Fibroblast of lung (primary cell): ENCODE results near the gene AK4. TPM values are rescaled to one million over a fixed set of nuclear protein-coding genes. Genes with fewer than 3 reads are reported as not detected.

Experiments used
- DNase-seq, 2 donors: peaks; one replicate each; pipeline versions ENCODE4 v3.0.0 to v3.0.0-alpha.2; 2010; ENCODE audit warnings: low read depth in 2 of 2
- H2AFZ ChIP-seq: 2 replicates; pipeline ENCODE4 v1.5.1; 2012; ENCODE audit warnings: low read length, control low read depth, inconsistent platforms
- H3K27ac ChIP-seq: 2 replicates; pipeline ENCODE4 v1.5.1; 2011; ENCODE audit warnings: low read length, control low read depth; ENCODE audit not compliant: insufficient read depth
- H3K27me3 ChIP-seq: 2 replicates; pipeline ENCODE4 v1.5.1; 2011; ENCODE audit warnings: mild to moderate bottlenecking, low read length; ENCODE audit not compliant: control insufficient read depth, insufficient read depth
- H3K36me3 ChIP-seq: 2 replicates; pipeline ENCODE4 v1.5.1; 2011; ENCODE audit warnings: low read length; ENCODE audit not compliant: control insufficient read depth, insufficient read depth
- H3K4me1 ChIP-seq: 2 replicates; pipeline ENCODE4 v1.5.1; 2011; ENCODE audit warnings: low read length; ENCODE audit not compliant: control insufficient read depth, insufficient read depth; ENCODE audit errors: extremely low read depth
- H3K4me2 ChIP-seq: 2 replicates; pipeline ENCODE4 v1.5.1; 2011; ENCODE audit warnings: low read length, control low read depth; ENCODE audit not compliant: insufficient read depth; ENCODE audit errors: extremely low read depth
- H3K4me3 ChIP-seq, 4 experiments: fragments of 200-600 bp in 1 of 4; sonication (generic) in 1 of 4; replicated peaks in 1 of 4; 2 replicates each; pipeline ENCODE4 v1.5.1; 2011 to 2016; ENCODE audit warnings: low read length in 4 of 4, low read depth in 3 of 4, mild to moderate bottlenecking in 3 of 4, control low read depth in 2 of 4, inconsistent platforms in 1 of 4, mixed read lengths in 1 of 4; ENCODE audit not compliant: insufficient read depth in 1 of 4; ENCODE audit errors: control extremely low read depth in 1 of 4
- H3K79me2 ChIP-seq: 2 replicates; pipeline ENCODE4 v1.5.1; 2012; ENCODE audit warnings: mild to moderate bottlenecking, low read length, inconsistent platforms; ENCODE audit not compliant: control insufficient read depth, insufficient read depth
- H3K9ac ChIP-seq: 2 replicates; pipeline ENCODE4 v1.5.1; 2011; ENCODE audit warnings: mild to moderate bottlenecking, low read length, control low read depth; ENCODE audit not compliant: insufficient read depth
- H3K9me3 ChIP-seq: 2 replicates; pipeline ENCODE4 v1.5.1; 2012; ENCODE audit warnings: low read depth, low read length; ENCODE audit not compliant: control insufficient read depth, insufficient read depth
- H4K20me1 ChIP-seq: 2 replicates; pipeline ENCODE4 v1.5.1; 2011; ENCODE audit warnings: low read length; ENCODE audit not compliant: control insufficient read depth, insufficient read depth; ENCODE audit errors: extremely low read depth
- CTCF ChIP-seq, 2 donors: IDR thresholded peaks in 1 of 2; conservative IDR thresholded peaks in 1 of 2; 1 replicate in 1 of 2; 2 replicates in 1 of 2; pipeline ENCODE4 v1.5.1; 2011 to 2012; ENCODE audit warnings: low read length in 2 of 2, control low read depth in 1 of 2, inconsistent platforms in 1 of 2, low read depth in 1 of 2, mild to moderate bottlenecking in 1 of 2
- EZH2 ChIP-seq: IDR thresholded peaks from 2 replicates; pipeline ENCODE4 v1.5.1; 2012; ENCODE audit warnings: low read length, control low read depth, mild to moderate bottlenecking; ENCODE audit errors: missing control alignments
- polyA plus RNA-seq, 2 donors: library from polyadenylated mRNA; depleted of rRNA in 1 of 2; stranded (reverse) in 1 of 2; unstranded in 1 of 2; fragments of >200 nt; gene quantifications; 2 replicates each; pipeline ENCODE4 v1.2.1, GENCODE V29; 2011 to 2012; ENCODE audit warnings: missing spikeins in 1 of 2
- total RNA-seq: library from RNA; depleted of rRNA; stranded (reverse); fragments of >200 nt; gene quantifications from 2 replicates; pipeline ENCODE4 v1.2.1, GENCODE V29; 2014

The AK4 gene
- total and polyA plus RNA-seq, 2 donors (not counting 1 experiment from before 2014, with no cell fraction given): 6.3 to 49.3 TPM

- no peak overlapping the region for H3K27ac ChIP-seq
- no peak for DNase-seq
- no peak overlapping the region for H2AFZ ChIP-seq
- H3K36me3 ChIP-seq: no peaks in the 10 kb centered on the region
- no peak overlapping the region for H3K4me2 ChIP-seq
- no peak overlapping the region for H3K9ac ChIP-seq
- no peaks in the 10 kb centered on the region for H3K27me3 ChIP-seq
- H4K20me1 ChIP-seq: no peaks in the 10 kb centered on the region
- no peaks in the 10 kb centered on the region for H3K9me3 ChIP-seq
- no peaks in the 10 kb centered on the region for H3K79me2 ChIP-seq
- H3K4me1 ChIP-seq: peaks cover 3% of the 10 kb centered on the region
- no peak for TF ChIP-seq EZH2
- TF ChIP-seq CTCF (conservative IDR thresholded peaks at IDR 0.05 in 1 of 2, IDR thresholded peaks at IDR 0.05 in 1 of 2; ENCODE audit: low read depth in 1 of 2, low read length in 2 of 2): no peak
- no peak overlapping the region for H3K4me3 ChIP-seq
These were observed 128.4 kb downstream of the AK4 start for GRCh38 chr1:65276197-65276939.

GRCh38 chr1:65277605-65278347 lies 129.8 kb downstream of the AK4 start:
- no peak for TF ChIP-seq CTCF (conservative IDR thresholded peaks at IDR 0.05 in 1 of 2, IDR thresholded peaks at IDR 0.05 in 1 of 2; ENCODE audit: low read depth in 1 of 2, low read length in 2 of 2)
- TF ChIP-seq EZH2: no peak
- Histone ChIP-seq H3K4me1 (peaks cover 3% of the 10 kb centered on the region), H3K4me2 (no peak overlapping the region)

GRCh38 chr1:65278376-65279069 lies 130.5 kb downstream of the AK4 start:
- H3K4me2 ChIP-seq: no peak overlapping the region
- TF ChIP-seq EZH2 (no peak), CTCF (conservative IDR thresholded peaks at IDR 0.05 in 1 of 2, IDR thresholded peaks at IDR 0.05 in 1 of 2; ENCODE audit: low read depth in 1 of 2, low read length in 2 of 2) (no peak)
- H4K20me1 ChIP-seq: no peaks in the 10 kb centered on the region
- H3K4me3 ChIP-seq: no peak overlapping the region
- H3K79me2 ChIP-seq: no peaks in the 10 kb centered on the region
- H3K27ac ChIP-seq: no peak overlapping the region
- peaks cover 3% of the 10 kb centered on the region for H3K4me1 ChIP-seq
- no peak overlapping the region for H3K9ac ChIP-seq
- DNase-seq: no peak
- H3K27me3 ChIP-seq: no peaks in the 10 kb centered on the region
- no peaks in the 10 kb centered on the region for H3K36me3 ChIP-seq
- H3K9me3 ChIP-seq: no peaks in the 10 kb centered on the region
- no peak overlapping the region for H2AFZ ChIP-seq

More at GRCh38 chr1:65277605-65278347, 129.8 kb downstream of the AK4 start:
- Histone ChIP-seq H3K9ac (no peak overlapping the region), H3K9me3 (no peaks in the 10 kb centered on the region), H3K36me3 (no peaks in the 10 kb centered on the region), H3K79me2 (no peaks in the 10 kb centered on the region), H2AFZ (no peak overlapping the region), H4K20me1 (no peaks in the 10 kb centered on the region), H3K4me3 (no peak overlapping the region), H3K27me3 (no peaks in the 10 kb centered on the region), H3K27ac (no peak overlapping the region)
- DNase-seq: no peak
